Transverse colon (tissue), 4 donors: ENCODE data around the gene DLGAP1. TPM values are rescaled to one million over a fixed set of nuclear protein-coding genes. Genes with fewer than 3 reads are reported as not detected.

Experiments used
- DNase-seq: peaks from one replicate; pipeline ENCODE4 v3.0.0-alpha.2; 2019
- H3K27ac ChIP-seq, 4 donors: fragments of 200-600 bp; sonication (generic); 2 replicates each; pipeline ENCODE4 v1.5.1; 2016 to 2018; ENCODE audit warnings: inconsistent platforms in 4 of 4
- H3K27me3 ChIP-seq: fragments of 200-600 bp; sonication (generic); 2 replicates; pipeline ENCODE4 v1.5.1; 2017; ENCODE audit warnings: inconsistent platforms
- H3K36me3 ChIP-seq, 4 donors: fragments of 200-600 bp; sonication (generic); 2 replicates each; pipeline ENCODE4 v1.5.1; 2017 to 2019; ENCODE audit warnings: inconsistent platforms in 4 of 4
- H3K4me1 ChIP-seq, 4 donors: fragments of 200-600 bp; sonication (generic); 2 replicates each; pipeline ENCODE4 v1.5.1; 2017 to 2020; ENCODE audit warnings: inconsistent platforms in 4 of 4
- H3K4me3 ChIP-seq, 4 donors: fragments of 200-600 bp; sonication (generic); 1 replicate in 1 of 4; 2 replicates in 3 of 4; pipeline versions ENCODE4 v1.5.1 to v1.6.1; 2017 to 2019; ENCODE audit warnings: inconsistent platforms in 4 of 4
- H3K9me3 ChIP-seq, 2 donors: fragments of 200-600 bp; sonication (generic); 2 replicates each; pipeline ENCODE4 v1.5.1; 2017 to 2019; ENCODE audit warnings: inconsistent platforms in 2 of 2
- EP300 ChIP-seq: sonication (generic); formaldehyde crosslinking; IDR thresholded peaks from one replicate; pipeline ENCODE4 v1.6.1; 2017; ENCODE audit warnings: antibody characterized with exemption, low read depth
- POLR2A ChIP-seq: fragments of 450-650 bp; IDR thresholded peaks from one replicate; pipeline ENCODE4 v1.6.1; 2016; ENCODE audit warnings: antibody characterized with exemption, mild to moderate bottlenecking, moderate library complexity
- POLR2AphosphoS5 ChIP-seq, 3 donors: sonication (generic); formaldehyde crosslinking; IDR thresholded peaks; one replicate each; pipeline ENCODE4 v1.6.1; 2016; ENCODE audit warnings: antibody characterized with exemption in 3 of 3
- WGBS, 2 donors: methylation state at CpG; one replicate each; pipeline ENCODE4 v1.1.5; 2018; ENCODE audit warnings: low coverage in 1 of 2; 5-methylcytosine and 5-hydroxymethylcytosine counted together
- in situ Hi-C, 4 donors: fragments of 200-750 bp; cut with MboI; loops; one replicate each; pipeline versions ENCODE4 v1.15.0 to v1.15.1; 2017; ENCODE audit warnings: low sequenced_read_pairs in 3 of 4, low pct_ligation_motif_present in 1 of 4, low pct_unique_long_range_greater_than_20kb in 1 of 4
- intact Hi-C: fragments of 100-400 bp; cut with DNase I; formaldehyde crosslinking; loops from one replicate; pipeline ENCODE4 v1.15.1; 2023; ENCODE audit warnings: low total_unique reads
- total RNA-seq, 4 donors: library from RNA; depleted of rRNA; stranded (reverse); fragments of >200 nt; gene quantifications; one replicate each; pipeline ENCODE4 v1.1.0, GENCODE V29; 2016
- TF ChIP-seq, protein P1 (sequence below), 5 experiments: fragments of 200-600 bp in 3 of 5; fragments of 450-650 bp in 2 of 5; sonication (generic) in 3 of 5; IDR thresholded peaks; 1 replicate in 2 of 5; 2 replicates in 3 of 5; pipeline ENCODE4 v1.5.1; 2016 to 2017; ENCODE audit warnings: antibody characterized with exemption in 5 of 5, inconsistent platforms in 3 of 5, mild to moderate bottlenecking in 2 of 5, moderate library complexity in 1 of 5

DLGAP1 gene
- total RNA-seq, 4 donors from 2014 or later: 2.7 to 7.2 (median 3.3) TPM

GRCh38 chr18:4246374-4246773, 208.7 kb downstream of the DLGAP1 start:
- no peaks in the 10 kb centered on the region for H3K27me3 ChIP-seq
- no peak for TF ChIP-seq POLR2AphosphoS5 (IDR thresholded peaks at IDR 0.05)
- TF ChIP-seq EP300: no peak
- TF ChIP-seq, protein P1, sequence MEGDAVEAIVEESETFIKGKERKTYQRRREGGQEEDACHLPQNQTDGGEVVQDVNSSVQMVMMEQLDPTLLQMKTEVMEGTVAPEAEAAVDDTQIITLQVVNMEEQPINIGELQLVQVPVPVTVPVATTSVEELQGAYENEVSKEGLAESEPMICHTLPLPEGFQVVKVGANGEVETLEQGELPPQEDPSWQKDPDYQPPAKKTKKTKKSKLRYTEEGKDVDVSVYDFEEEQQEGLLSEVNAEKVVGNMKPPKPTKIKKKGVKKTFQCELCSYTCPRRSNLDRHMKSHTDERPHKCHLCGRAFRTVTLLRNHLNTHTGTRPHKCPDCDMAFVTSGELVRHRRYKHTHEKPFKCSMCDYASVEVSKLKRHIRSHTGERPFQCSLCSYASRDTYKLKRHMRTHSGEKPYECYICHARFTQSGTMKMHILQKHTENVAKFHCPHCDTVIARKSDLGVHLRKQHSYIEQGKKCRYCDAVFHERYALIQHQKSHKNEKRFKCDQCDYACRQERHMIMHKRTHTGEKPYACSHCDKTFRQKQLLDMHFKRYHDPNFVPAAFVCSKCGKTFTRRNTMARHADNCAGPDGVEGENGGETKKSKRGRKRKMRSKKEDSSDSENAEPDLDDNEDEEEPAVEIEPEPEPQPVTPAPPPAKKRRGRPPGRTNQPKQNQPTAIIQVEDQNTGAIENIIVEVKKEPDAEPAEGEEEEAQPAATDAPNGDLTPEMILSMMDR (IDR thresholded peaks at IDR 0.05): no peak
- TF ChIP-seq POLR2A: no peak
- H3K4me1 ChIP-seq: no peaks in the 10 kb centered on the region
- DNase-seq: no peak
- no peak overlapping the region for H3K4me3 ChIP-seq
- WGBS, 2 donors: 45 to 61% methylated on average over 2 to 4 of the region's 4 CpGs
- no peak overlapping the region for H3K27ac ChIP-seq
- in situ Hi-C loops (no loop called here), intact Hi-C loops (no loop called here)
- no peaks in the 10 kb centered on the region for H3K9me3 ChIP-seq
- no peaks in the 10 kb centered on the region for H3K36me3 ChIP-seq

- no peaks in the 10 kb centered on the region for H3K4me1 ChIP-seq
- TF ChIP-seq, protein P1 (IDR thresholded peaks at IDR 0.05): no peak
- no peak for TF ChIP-seq EP300
- TF ChIP-seq POLR2A: no peak
- TF ChIP-seq POLR2AphosphoS5 (IDR thresholded peaks at IDR 0.05): no peak
- no peaks in the 10 kb centered on the region for H3K27me3 ChIP-seq
- in situ Hi-C loops: no loop called here
- intact Hi-C loops: no loop called here
- no peak overlapping the region for H3K4me3 ChIP-seq
- WGBS, 2 donors: 63 to 74% methylated on average over 3 of the region's 3 CpGs
- no peaks in the 10 kb centered on the region for H3K36me3 ChIP-seq
- DNase-seq: no peak
- no peak overlapping the region for H3K27ac ChIP-seq
- H3K9me3 ChIP-seq: no peaks in the 10 kb centered on the region
These were observed 209.7 kb downstream of the DLGAP1 start for GRCh38 chr18:4245456-4245855.

GRCh38 chr18:4242431-4243161, 212.5 kb downstream of the DLGAP1 start:
- Histone ChIP-seq H3K4me3 (no peak overlapping the region), H3K36me3 (no peaks in the 10 kb centered on the region), H3K9me3 (no peaks in the 10 kb centered on the region), H3K27me3 (no peaks in the 10 kb centered on the region), H3K27ac (no peak overlapping the region), H3K4me1 (no peaks in the 10 kb centered on the region)
- TF ChIP-seq EP300 (no peak), POLR2AphosphoS5 (IDR thresholded peaks at IDR 0.05) (no peak), POLR2A (no peak)
- TF ChIP-seq, protein P1 (IDR thresholded peaks at IDR 0.05): no peak
- DNase-seq: no peak
- 89% methylated on average over 5 of the region's 5 CpGs; no CpG with 5 or more reads in 1 of the 2 donors for WGBS, 2 donors
- intact Hi-C loops (no loop called here), in situ Hi-C loops (no loop called here)

- Histone ChIP-seq H3K36me3 (no peaks in the 10 kb centered on the region), H3K9me3 (no peaks in the 10 kb centered on the region), H3K27me3 (no peaks in the 10 kb centered on the region), H3K27ac (no peak overlapping the region), H3K4me3 (no peak overlapping the region), H3K4me1 (no peaks in the 10 kb centered on the region)
- in situ Hi-C loops: no loop called here
- intact Hi-C loops: no loop called here
- no peak for DNase-seq
- WGBS, 2 donors: 50 to 55% methylated on average over 4 to 6 of the region's 6 CpGs
- TF ChIP-seq EP300 (no peak), POLR2A (no peak), POLR2AphosphoS5 (IDR thresholded peaks at IDR 0.05) (no peak)
- TF ChIP-seq, protein P1 (IDR thresholded peaks at IDR 0.05): no peak
These were observed 214.0 kb downstream of the DLGAP1 start for GRCh38 chr18:4241090-4241617.
